Activated T-cell treated with anti-CD3 and anti-CD28 coated beads, Interleukin-2, amount 50 U/mL, for 24 hours (primary cell): Measurements from ENCODE around the gene SMIM12.

ENCODE experiments used
- DNase-seq: peaks from one replicate; pipeline ENCODE4 v3.0.0-alpha.2; 2020
- H3K27ac Mint-ChIP-seq: 2 replicates; pipeline ENCODE4 v1.8.0; 2020; ENCODE audit warnings: mild to moderate bottlenecking, mixed read lengths
- H3K27me3 Mint-ChIP-seq: 2 replicates; pipeline ENCODE4 v1.8.0; 2020; ENCODE audit warnings: mixed read lengths
- H3K36me3 Mint-ChIP-seq: 2 replicates; pipeline ENCODE4 v1.8.0; 2020; ENCODE audit warnings: low read depth, mixed read lengths
- H3K4me1 Mint-ChIP-seq: 2 replicates; pipeline ENCODE4 v1.8.0; 2020; ENCODE audit warnings: low read depth, mixed read lengths
- H3K4me3 Mint-ChIP-seq: 2 replicates; pipeline ENCODE4 v1.8.0; 2020; ENCODE audit warnings: mild to moderate bottlenecking, moderate library complexity, mixed read lengths
- H3K9me3 Mint-ChIP-seq: 2 replicates; pipeline ENCODE4 v1.8.0; 2020; ENCODE audit warnings: mixed read lengths

The SMIM12 gene

GRCh38 chr1:34859446-34860200, at the start of gene SMIM12:
Gene SMIM12 (minus strand): TSS chr1:34859749. CDS start chr1:34855977, 3,772 bp downstream.
- peaks cover 66% of the 10 kb centered on the region for H3K4me1 Mint-ChIP-seq
- DNase-seq = peak; percentile 93
- H3K27me3 Mint-ChIP-seq = no peaks in the 10 kb centered on the region
- H3K4me3 Mint-ChIP-seq = peak within 1 kb of the TSS; percentile 96
- peaks cover 43% of the 10 kb centered on the region for H3K36me3 Mint-ChIP-seq
- peaks cover 2% of the 10 kb centered on the region for H3K9me3 Mint-ChIP-seq
- peak within 1 kb of the TSS; percentile 99 for H3K27ac Mint-ChIP-seq

- Mint-ChIP-seq H3K27me3 (no peaks in the 10 kb centered on the region), H3K36me3 (no peaks in the 10 kb centered on the region), H3K9me3 (no peaks in the 10 kb centered on the region), H3K27ac (no peak overlapping the region), H3K4me1 (no peaks in the 10 kb centered on the region), H3K4me3 (no peak overlapping the region)
- no peak for DNase-seq
These were observed 48.8 kb upstream of the SMIM12 start for GRCh38 chr1:34908369-34908768.

GRCh38 chr1:34907487-34908090, 48.0 kb upstream of the SMIM12 start:
- Mint-ChIP-seq H3K27ac (no peak overlapping the region), H3K4me1 (no peaks in the 10 kb centered on the region), H3K36me3 (no peaks in the 10 kb centered on the region), H3K9me3 (no peaks in the 10 kb centered on the region), H3K4me3 (no peak overlapping the region), H3K27me3 (no peaks in the 10 kb centered on the region)
- no peak for DNase-seq

GRCh38 chr1:34906756-34907155, 47.2 kb upstream of the SMIM12 start:
- peaks cover 5% of the 10 kb centered on the region for H3K27me3 Mint-ChIP-seq
- no peaks in the 10 kb centered on the region for H3K9me3 Mint-ChIP-seq
- H3K27ac Mint-ChIP-seq = no peak overlapping the region
- H3K4me1 Mint-ChIP-seq = no peaks in the 10 kb centered on the region
- no peak overlapping the region for H3K4me3 Mint-ChIP-seq
- no peaks in the 10 kb centered on the region for H3K36me3 Mint-ChIP-seq
- DNase-seq = no peak

GRCh38 chr1:34906222-34906621, 46.7 kb upstream of the SMIM12 start:
- DNase-seq = no peak
- peaks cover 9% of the 10 kb centered on the region for H3K27me3 Mint-ChIP-seq
- no peaks in the 10 kb centered on the region for H3K36me3 Mint-ChIP-seq
- H3K9me3 Mint-ChIP-seq = no peaks in the 10 kb centered on the region
- no peak overlapping the region for H3K27ac Mint-ChIP-seq
- H3K4me1 Mint-ChIP-seq = no peaks in the 10 kb centered on the region
- H3K4me3 Mint-ChIP-seq = no peak overlapping the region

GRCh38 chr1:34905098-34905459, 45.5 kb upstream of the SMIM12 start:
- H3K9me3 Mint-ChIP-seq = no peaks in the 10 kb centered on the region
- H3K27ac Mint-ChIP-seq = no peak overlapping the region
- peaks cover 18% of the 10 kb centered on the region for H3K27me3 Mint-ChIP-seq
- H3K36me3 Mint-ChIP-seq = no peaks in the 10 kb centered on the region
- no peak overlapping the region for H3K4me3 Mint-ChIP-seq
- DNase-seq = no peak
- H3K4me1 Mint-ChIP-seq = no peaks in the 10 kb centered on the region

GRCh38 chr1:34904236-34905097, 44.9 kb upstream of the SMIM12 start:
- Mint-ChIP-seq H3K36me3 (no peaks in the 10 kb centered on the region), H3K27ac (no peak overlapping the region), H3K4me3 (no peak overlapping the region), H3K4me1 (no peaks in the 10 kb centered on the region), H3K9me3 (no peaks in the 10 kb centered on the region), H3K27me3 (peaks cover 21% of the 10 kb centered on the region)
- DNase-seq = no peak

- Mint-ChIP-seq H3K27me3 (peaks cover 21% of the 10 kb centered on the region), H3K4me3 (no peak overlapping the region), H3K4me1 (no peaks in the 10 kb centered on the region), H3K27ac (no peak overlapping the region), H3K36me3 (no peaks in the 10 kb centered on the region), H3K9me3 (no peaks in the 10 kb centered on the region)
- no peak for DNase-seq
These were observed 42.4 kb upstream of the SMIM12 start for GRCh38 chr1:34901919-34902318.

- Mint-ChIP-seq H3K9me3 (no peaks in the 10 kb centered on the region), H3K27ac (no peak overlapping the region), H3K27me3 (peaks cover 21% of the 10 kb centered on the region), H3K36me3 (no peaks in the 10 kb centered on the region), H3K4me1 (no peaks in the 10 kb centered on the region), H3K4me3 (no peak overlapping the region)
- no peak for DNase-seq
These were observed 41.4 kb upstream of the SMIM12 start for GRCh38 chr1:34900775-34901502.

GRCh38 chr1:34899906-34900305, 40.4 kb upstream of the SMIM12 start:
- no peak overlapping the region for H3K27ac Mint-ChIP-seq
- no peak overlapping the region for H3K4me3 Mint-ChIP-seq
- DNase-seq = no peak
- H3K4me1 Mint-ChIP-seq = no peaks in the 10 kb centered on the region
- no peaks in the 10 kb centered on the region for H3K36me3 Mint-ChIP-seq
- peaks cover 21% of the 10 kb centered on the region for H3K27me3 Mint-ChIP-seq
- H3K9me3 Mint-ChIP-seq = no peaks in the 10 kb centered on the region

- Mint-ChIP-seq H3K36me3 (no peaks in the 10 kb centered on the region), H3K27ac (no peak overlapping the region), H3K4me1 (no peaks in the 10 kb centered on the region), H3K9me3 (no peaks in the 10 kb centered on the region), H3K4me3 (no peak overlapping the region), H3K27me3 (peaks cover 21% of the 10 kb centered on the region)
- DNase-seq = no peak
These were observed 39.9 kb upstream of the SMIM12 start for GRCh38 chr1:34899471-34899870.

- Mint-ChIP-seq H3K27ac (no peak overlapping the region), H3K4me3 (no peak overlapping the region), H3K9me3 (no peaks in the 10 kb centered on the region), H3K4me1 (no peaks in the 10 kb centered on the region), H3K27me3 (peaks cover 21% of the 10 kb centered on the region), H3K36me3 (no peaks in the 10 kb centered on the region)
- no peak for DNase-seq
These were observed 38.8 kb upstream of the SMIM12 start for GRCh38 chr1:34898330-34898761.

- Mint-ChIP-seq H3K27ac (no peak overlapping the region), H3K4me1 (no peaks in the 10 kb centered on the region), H3K4me3 (no peak overlapping the region)
These were observed 37.1 kb upstream of the SMIM12 start for GRCh38 chr1:34896612-34897011.

GRCh38 chr1:34889705-34890104, 30.2 kb upstream of the SMIM12 start:
- peaks cover 4% of the 10 kb centered on the region for H3K4me1 Mint-ChIP-seq
- H3K36me3 Mint-ChIP-seq = peaks cover 1% of the 10 kb centered on the region
- no peak overlapping the region for H3K27ac Mint-ChIP-seq
- H3K27me3 Mint-ChIP-seq = peaks cover 49% of the 10 kb centered on the region
- no peak for DNase-seq
- H3K9me3 Mint-ChIP-seq = peaks cover 6% of the 10 kb centered on the region
- no peak overlapping the region for H3K4me3 Mint-ChIP-seq

More at GRCh38 chr1:34896612-34897011, 37.1 kb upstream of the SMIM12 start:
- no peak for DNase-seq
- H3K9me3 Mint-ChIP-seq = peaks cover 5% of the 10 kb centered on the region
- H3K36me3 Mint-ChIP-seq = peaks cover 1% of the 10 kb centered on the region
- H3K27me3 Mint-ChIP-seq = peaks cover 15% of the 10 kb centered on the region
